ENCODE measurements around the gene PEX11A. TPM values are rescaled to one million over a fixed set of nuclear protein-coding genes. Genes with fewer than 3 reads are reported as not detected.

PEX11A gene
- total RNA-seq, 1 experiment from 2014 or later: 2.7 TPM

GRCh38 chr15:89646416-89647141 is 44.0 kb downstream of the PEX11A start:
- Histone ChIP-seq H3K27me3 (replicated peaks; ENCODE audit: insufficient read depth, low read depth, low read length, poor library complexity) (no peaks in the 10 kb centered on the region), H3K9me3 (ENCODE audit: low read depth, low read length, poor library complexity, severe bottlenecking) (no peaks in the 10 kb centered on the region), H3K4me3 (ENCODE audit: low read depth, low read length, poor library complexity, severe bottlenecking) (no peak overlapping the region), H3K4me1 (ENCODE audit: insufficient read depth, low read length, poor library complexity, severe bottlenecking) (no peaks in the 10 kb centered on the region), H3K27ac (ENCODE audit: low read depth, low read length, poor library complexity, severe bottlenecking) (no peak overlapping the region), H3K36me3 (ENCODE audit: insufficient read depth, low read length, poor library complexity, severe bottlenecking) (no peaks in the 10 kb centered on the region)
- CTCF ChIA-PET: no interaction called here
- POLR2A ChIA-PET (ENCODE audit: low non-redundant PET): no interaction called here
- intact Hi-C loops (cut with micrococcal nuclease; ENCODE audit: unreplicated experiment): no loop called here
- TF ChIP-seq, protein P1, sequence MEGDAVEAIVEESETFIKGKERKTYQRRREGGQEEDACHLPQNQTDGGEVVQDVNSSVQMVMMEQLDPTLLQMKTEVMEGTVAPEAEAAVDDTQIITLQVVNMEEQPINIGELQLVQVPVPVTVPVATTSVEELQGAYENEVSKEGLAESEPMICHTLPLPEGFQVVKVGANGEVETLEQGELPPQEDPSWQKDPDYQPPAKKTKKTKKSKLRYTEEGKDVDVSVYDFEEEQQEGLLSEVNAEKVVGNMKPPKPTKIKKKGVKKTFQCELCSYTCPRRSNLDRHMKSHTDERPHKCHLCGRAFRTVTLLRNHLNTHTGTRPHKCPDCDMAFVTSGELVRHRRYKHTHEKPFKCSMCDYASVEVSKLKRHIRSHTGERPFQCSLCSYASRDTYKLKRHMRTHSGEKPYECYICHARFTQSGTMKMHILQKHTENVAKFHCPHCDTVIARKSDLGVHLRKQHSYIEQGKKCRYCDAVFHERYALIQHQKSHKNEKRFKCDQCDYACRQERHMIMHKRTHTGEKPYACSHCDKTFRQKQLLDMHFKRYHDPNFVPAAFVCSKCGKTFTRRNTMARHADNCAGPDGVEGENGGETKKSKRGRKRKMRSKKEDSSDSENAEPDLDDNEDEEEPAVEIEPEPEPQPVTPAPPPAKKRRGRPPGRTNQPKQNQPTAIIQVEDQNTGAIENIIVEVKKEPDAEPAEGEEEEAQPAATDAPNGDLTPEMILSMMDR (conservative IDR thresholded peaks at IDR 0.05; ENCODE audit: low read depth, low read length): no peak
- no peak for TF ChIP-seq EZH2 (IDR thresholded peaks at IDR 0.05; ENCODE audit: borderline replicate concordance, low read depth, low read length, poor library complexity, severe bottlenecking)
- BruUV-seq (replicated peaks): no TSS peak
- no peak for DNase-seq (ENCODE audit: low spot score)

- no peak for TF ChIP-seq EZH2 (IDR thresholded peaks at IDR 0.05; ENCODE audit: borderline replicate concordance, low read depth, low read length, poor library complexity, severe bottlenecking)
- TF ChIP-seq, protein P1 (conservative IDR thresholded peaks at IDR 0.05; ENCODE audit: low read depth, low read length): no peak
- H3K4me3 ChIP-seq (ENCODE audit: low read depth, low read length, poor library complexity, severe bottlenecking): no peak overlapping the region
- no peak for DNase-seq (ENCODE audit: low spot score)
- no peaks in the 10 kb centered on the region for H3K4me1 ChIP-seq (ENCODE audit: insufficient read depth, low read length, poor library complexity, severe bottlenecking)
- H3K9me3 ChIP-seq (ENCODE audit: low read depth, low read length, poor library complexity, severe bottlenecking): no peaks in the 10 kb centered on the region
- no TSS peak for BruUV-seq (replicated peaks)
- CTCF ChIA-PET: interaction anchor here (0.6 kb wide), 2 partner anchors 233 to 499 kb away, joined by 4 to 5 read pairs; no protein-coding TSS in a partner anchor
- no peaks in the 10 kb centered on the region for H3K36me3 ChIP-seq (ENCODE audit: insufficient read depth, low read length, poor library complexity, severe bottlenecking)
- H3K27ac ChIP-seq (ENCODE audit: low read depth, low read length, poor library complexity, severe bottlenecking): no peak overlapping the region
- POLR2A ChIA-PET (ENCODE audit: low non-redundant PET): no interaction called here
- H3K27me3 ChIP-seq (replicated peaks; ENCODE audit: insufficient read depth, low read depth, low read length, poor library complexity): no peaks in the 10 kb centered on the region
- intact Hi-C loops (cut with micrococcal nuclease; ENCODE audit: unreplicated experiment): no loop called here
Observed at GRCh38 chr15:89645680-89646079, 44.9 kb downstream of the PEX11A start.

DNA sequence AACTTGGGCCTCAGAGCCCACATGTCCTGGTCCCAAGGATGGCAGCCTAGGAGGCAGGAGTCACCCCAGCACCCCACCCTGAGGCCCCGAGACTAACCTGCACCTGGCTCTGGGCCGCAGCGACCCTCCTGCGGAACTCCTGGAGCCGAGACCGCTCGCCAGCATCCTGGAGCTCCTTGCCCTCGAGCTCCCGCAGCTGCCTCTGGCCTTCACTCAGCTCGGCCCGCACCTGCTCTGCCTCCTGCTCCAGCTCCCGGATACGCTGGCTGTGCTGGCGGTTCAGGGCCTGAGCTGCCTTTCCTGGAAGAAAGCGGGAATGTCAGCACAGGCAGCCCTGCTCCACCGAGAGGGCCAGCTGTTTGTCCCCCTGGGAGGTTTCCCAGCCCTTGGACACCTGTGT is 48.4 kb downstream of the PEX11A start:
- Histone ChIP-seq H3K9me3 (ENCODE audit: low read depth, low read length, poor library complexity, severe bottlenecking) (no peaks in the 10 kb centered on the region), H3K27me3 (replicated peaks; ENCODE audit: insufficient read depth, low read depth, low read length, poor library complexity) (no peaks in the 10 kb centered on the region), H3K4me1 (ENCODE audit: insufficient read depth, low read length, poor library complexity, severe bottlenecking) (no peaks in the 10 kb centered on the region), H3K36me3 (ENCODE audit: insufficient read depth, low read length, poor library complexity, severe bottlenecking) (no peaks in the 10 kb centered on the region), H3K27ac (ENCODE audit: low read depth, low read length, poor library complexity, severe bottlenecking) (no peak overlapping the region), H3K4me3 (ENCODE audit: low read depth, low read length, poor library complexity, severe bottlenecking) (no peak overlapping the region)
- POLR2A ChIA-PET (ENCODE audit: low non-redundant PET): no interaction called here
- intact Hi-C loops (cut with micrococcal nuclease; ENCODE audit: unreplicated experiment): no loop called here
- no peak for TF ChIP-seq EZH2 (IDR thresholded peaks at IDR 0.05; ENCODE audit: borderline replicate concordance, low read depth, low read length, poor library complexity, severe bottlenecking)
- TF ChIP-seq, protein P1 (conservative IDR thresholded peaks at IDR 0.05; ENCODE audit: low read depth, low read length): no peak
- BruUV-seq (replicated peaks): no TSS peak
- CTCF ChIA-PET: interaction anchor here (0.5 kb wide), 1 partner anchor 430 kb away, joined by 3 read pairs; no protein-coding TSS in a partner anchor
- DNase-seq (ENCODE audit: low spot score): no peak

Measured in A673 (cell line).